Stimulated activated CD8-positive, alpha-beta memory T cell treated with anti-CD3 and anti-CD28 coated beads, Interleukin-12 subunit alpha, Interleukin-12 subunit beta, amount 100 ng/mL, for 24 hours (primary cell): ENCODE results near the gene ZCCHC7.
"Not testable (repeated sequence)": the region's sequence is repeated elsewhere in the genome, so short reads cannot be mapped to it uniquely, and the experiment has no call there.

ENCODE experiments used
- DNase-seq: peaks from one replicate; pipeline ENCODE4 v3.0.0-alpha.2; 2020; ENCODE audit errors: extremely low read depth

Gene ZCCHC7

DNA sequence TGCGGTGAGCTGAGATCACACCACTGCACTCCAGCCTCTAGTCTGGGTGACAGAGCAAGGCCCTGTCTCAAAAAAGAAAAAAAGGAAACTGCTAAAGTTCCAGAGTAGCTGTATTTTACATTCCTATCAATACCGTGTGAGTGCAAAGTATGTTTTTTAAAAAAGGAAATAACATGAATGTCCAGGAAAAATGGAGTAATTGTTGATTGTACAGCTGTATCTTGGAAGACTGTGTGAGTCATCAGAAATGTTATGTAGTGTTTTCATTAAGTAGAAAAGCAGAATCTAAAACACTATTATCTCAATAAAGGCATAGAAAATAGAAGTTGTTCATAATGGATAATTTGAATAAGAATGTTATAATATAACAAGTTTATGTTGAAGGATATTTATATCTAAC is 53.9 kb downstream of the ZCCHC7 start:
- no peak for DNase-seq

GRCh38 chr9:37178742-37179141 is 58.4 kb downstream of the ZCCHC7 start:
- no peak for DNase-seq

GRCh38 chr9:37179576-37179975 is 59.2 kb downstream of the ZCCHC7 start:
- no peak for DNase-seq

DNA sequence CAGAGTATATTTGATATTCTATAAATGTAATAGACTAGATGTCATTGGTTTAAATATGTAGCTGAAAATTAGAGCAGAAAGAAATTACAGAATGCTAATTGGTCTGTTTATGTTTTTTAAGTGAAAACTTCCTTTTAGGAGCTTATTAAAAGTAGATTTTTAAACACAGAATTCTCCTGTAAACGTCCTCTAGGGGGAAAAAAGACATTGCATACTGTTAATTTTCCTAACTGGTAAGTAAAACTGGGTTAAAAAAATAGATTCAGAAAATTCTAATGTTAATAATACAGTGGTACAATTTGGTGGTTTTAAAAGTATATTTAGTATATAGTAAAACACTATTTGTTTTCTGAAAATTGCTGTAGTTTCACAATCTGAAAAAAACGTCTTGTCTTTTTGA is 59.8 kb downstream of the ZCCHC7 start:
- DNase-seq, result no peak

DNA sequence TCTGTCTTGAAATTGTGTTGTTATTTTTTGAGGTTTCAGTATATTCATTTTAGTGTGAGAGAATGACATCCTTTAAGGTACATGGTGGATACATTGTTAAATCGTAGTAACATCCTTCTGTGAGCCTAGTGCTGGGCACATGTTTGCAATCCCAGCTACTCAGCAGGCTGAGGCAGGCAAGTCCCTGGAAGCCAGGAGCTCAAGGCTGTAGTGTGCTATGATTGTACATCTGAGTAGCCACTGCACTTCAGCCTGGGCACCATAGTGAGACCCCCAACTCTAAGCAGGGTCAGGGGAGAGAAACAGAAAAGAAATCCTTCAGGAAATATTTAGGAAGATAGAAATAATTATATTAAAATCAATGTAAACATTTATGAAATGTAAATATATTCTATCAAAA is 62.3 kb downstream of the ZCCHC7 start:
- no peak for DNase-seq

DNA sequence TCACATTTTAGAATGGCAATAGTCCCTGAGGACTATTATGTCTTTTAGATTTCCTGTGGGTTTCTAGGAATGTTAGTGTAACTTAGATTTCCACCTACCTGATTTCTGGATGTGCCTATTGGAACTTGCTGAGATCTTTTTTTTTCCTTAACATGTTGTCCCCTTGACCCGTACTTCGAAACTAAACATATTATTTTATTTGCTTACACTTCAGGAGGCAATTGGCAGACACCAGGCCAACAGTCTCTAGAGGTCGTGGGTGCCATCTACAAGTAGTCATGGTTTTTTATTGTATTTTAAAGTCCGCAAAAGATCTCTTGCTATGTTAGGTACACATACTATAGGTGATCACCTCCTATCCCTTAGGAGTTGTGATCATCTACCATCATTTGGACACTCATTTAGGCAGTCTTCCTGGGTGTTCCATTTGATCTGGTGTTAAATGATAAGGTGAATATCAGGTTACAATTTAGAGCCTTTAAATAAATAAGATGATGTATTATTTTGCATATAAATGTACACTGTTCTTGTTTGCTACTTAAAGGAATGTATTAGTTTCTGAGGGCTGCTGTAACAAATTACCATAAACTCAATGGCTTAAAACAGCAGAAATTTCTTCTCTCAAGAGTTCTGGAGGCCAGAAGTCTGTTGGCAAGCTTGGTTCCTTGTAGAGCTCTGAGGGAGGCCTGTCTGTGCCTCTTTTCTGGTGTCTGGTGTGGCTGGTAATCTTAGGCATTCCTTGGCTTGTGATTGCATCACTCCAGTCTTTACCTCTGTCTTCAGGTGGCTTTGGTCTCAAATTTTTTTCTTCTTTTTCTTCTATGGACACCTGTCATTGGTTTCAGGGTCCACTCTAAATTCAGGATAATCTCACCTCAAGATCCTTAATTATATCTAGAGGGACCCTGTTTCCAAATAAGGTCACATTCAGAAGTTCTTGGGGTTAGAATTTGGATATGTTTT is 64.8 kb downstream of the ZCCHC7 start:
- DNase-seq, result no peak

DNA sequence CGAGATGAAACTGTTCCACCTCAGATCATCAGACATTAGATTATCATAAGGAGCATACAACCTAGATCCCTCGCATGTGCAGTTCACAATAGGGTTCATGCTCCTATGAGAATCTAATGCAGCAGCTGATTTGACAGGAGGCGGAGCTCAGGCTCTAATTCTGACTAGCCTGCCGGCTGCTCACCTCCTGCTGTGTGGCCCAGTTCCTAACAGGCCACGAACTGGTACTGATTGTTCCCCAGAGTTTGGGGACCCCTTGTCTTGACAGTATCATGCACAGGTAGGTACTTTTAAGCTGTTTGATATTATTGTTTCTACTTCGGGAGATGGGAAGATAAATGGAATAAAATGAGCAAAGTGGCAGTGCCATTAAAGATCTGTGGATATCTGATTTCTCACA is 66.9 kb downstream of the ZCCHC7 start:
- DNase-seq, result no peak

DNA sequence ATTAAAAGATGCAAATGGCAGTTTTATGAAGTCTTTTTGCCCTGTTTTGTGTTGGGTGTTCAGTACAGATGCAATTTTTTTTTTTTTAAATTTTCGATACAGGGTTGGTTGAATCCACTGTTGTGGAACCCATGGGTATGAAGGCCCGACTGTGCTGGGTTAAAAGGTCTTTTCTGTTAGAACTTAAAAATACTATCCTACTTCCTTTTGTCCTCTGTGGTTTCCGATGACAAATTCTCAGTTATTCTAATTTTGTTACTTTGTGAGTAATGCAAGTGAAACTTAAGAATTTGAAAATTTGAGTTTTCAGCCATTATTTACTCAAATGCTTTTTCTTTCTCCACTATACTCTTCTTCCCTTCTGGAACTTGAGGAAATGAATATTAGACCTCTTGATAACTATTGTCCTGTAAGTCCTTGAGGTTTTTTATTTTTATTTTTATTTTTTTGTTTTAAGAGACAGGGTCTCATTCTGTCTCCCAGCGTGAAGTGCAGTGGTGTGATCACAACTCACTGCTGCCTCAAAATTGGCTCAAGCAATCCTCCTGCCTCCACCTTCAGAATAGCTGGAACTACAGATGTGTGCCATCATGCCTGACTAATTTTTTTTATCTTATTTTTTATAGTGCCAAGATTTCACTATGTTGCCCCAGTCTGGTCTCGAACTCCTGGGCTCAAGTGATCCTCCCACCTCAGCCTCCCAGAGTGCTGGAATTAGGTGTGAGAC is 67.5 kb downstream of the ZCCHC7 start:
- DNase-seq, result no peak

GRCh38 chr9:37190739-37191138 is 70.4 kb downstream of the ZCCHC7 start:
- not testable (repeated sequence) for DNase-seq

DNA sequence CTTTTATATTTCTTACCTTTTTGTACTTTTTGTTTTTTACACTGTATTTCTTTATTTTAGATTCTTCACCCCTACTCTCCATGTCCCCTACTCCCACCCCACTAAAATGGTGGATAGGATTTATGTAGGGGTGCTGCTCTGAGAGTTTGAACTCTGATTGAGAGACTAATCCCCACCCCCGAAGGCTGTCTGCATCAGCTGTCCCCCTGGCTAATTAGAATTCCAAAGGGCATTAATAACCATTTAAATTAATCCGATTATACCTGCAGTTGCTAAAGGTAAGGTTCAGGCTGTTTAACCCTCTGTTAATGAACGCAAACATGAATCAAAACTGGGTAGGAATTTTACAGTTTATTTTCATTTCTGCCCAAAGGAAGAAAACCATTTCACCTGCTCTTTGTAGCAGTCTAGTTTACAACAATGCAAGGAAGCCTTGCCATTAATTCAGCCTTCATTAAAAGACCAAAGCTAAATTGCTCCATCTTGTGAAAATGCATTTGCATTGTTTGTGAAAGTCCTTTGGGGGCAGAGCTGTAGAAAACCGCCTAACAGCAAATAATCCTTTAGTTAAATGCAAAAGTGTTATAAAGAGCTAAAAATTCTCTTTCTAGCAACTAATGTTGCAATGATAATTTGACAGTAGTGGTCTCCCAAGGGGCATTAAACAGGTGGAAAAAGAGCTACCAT is 71.2 kb downstream of the ZCCHC7 start:
- no peak for DNase-seq

DNA sequence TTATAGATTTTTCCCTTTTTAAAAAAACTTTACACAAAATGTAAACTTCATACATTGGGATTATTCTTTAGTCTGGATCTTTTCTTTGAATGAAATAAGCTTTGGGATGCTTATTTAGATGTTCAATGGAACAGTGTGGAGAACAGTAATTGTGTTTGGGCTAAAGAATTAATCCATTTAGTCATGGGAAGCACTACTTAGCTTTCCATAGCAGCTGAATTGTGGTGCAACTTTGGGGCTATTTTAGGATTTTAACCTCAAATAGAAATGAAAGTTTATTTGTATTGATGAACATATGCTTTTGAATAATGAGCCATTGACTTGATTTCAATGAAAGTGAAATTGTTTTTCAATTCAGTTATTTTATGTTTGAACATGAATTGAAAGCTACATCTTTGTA is 72.4 kb downstream of the ZCCHC7 start:
- no peak for DNase-seq

DNA sequence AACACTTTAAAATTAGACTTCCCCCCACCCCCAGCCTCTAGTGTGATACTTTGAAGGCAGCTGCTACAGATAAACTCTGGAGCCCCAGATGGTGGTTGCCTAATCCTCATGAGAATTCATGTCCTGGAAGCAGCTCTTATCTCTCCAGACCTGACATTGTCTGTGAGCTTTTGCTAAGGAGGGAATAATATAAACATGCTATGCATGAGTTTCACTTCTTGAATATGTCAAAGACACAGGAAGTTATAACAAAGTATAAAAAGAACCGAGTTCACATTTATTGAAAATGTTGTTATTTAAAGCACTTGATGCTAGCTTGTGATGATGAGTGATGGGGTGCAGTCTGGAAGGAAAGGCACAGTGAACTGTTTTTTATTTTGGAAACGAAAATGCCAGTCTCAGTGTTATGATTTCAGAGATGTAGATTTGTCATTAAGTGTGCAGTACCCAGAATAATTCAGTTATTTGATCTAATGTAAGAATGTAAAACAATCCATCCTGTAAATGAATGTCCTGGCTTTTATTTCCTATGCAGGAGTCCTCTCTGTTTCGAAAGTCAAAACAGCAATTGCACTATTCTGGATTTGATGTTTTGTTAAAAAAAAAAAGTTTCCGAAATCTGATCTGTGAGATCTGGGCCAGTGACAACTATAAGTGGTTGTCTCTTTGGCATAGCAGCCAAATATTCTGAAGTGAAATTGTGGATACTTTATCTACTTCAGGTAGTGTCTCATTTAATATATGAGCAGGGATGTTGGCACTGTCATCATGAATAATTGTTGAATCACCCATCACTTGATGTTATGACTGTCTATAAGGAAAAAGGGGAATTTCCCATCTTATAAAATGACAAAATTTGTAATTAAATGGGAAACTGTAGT is 77.0 kb downstream of the ZCCHC7 start:
- no peak for DNase-seq

DNA sequence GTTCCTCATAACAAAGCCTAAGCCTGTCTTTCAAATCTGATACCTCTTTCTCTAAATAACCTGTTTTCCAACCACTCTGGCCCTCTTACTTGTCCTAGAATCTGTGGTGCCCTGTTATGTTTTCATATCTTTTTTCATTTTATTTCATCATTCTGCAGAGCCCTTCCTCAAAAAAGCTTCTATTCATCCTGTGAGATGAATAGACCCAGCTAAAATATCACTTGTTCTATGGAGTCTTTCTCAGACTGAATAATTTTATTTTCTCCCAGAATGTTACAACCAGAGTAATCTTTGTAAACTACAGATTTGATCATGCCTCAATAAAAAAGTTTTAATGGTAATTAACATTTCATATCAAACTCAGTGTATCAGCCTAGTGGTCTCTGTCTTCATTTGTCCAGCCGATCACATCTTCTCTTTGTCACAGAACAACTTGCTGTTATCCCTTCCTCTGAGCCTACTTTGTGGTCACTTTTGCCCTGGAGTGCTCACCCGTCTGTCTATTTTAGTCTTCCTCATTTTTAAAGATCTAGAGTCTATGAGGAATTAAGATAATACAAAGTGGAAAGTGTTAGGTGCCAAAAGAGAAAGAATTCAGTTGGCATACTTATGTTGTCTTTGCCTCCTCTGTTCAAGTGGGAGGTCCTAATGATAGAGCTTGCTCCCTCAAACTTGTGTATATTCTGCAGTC is 77.8 kb downstream of the ZCCHC7 start:
- DNase-seq, result no peak

GRCh38 chr9:37198831-37199230 is 78.5 kb downstream of the ZCCHC7 start:
- DNase-seq, result no peak

GRCh38 chr9:37200433-37201005 is 80.1 kb downstream of the ZCCHC7 start:
- no peak for DNase-seq

- no peak for DNase-seq
These were observed 81.2 kb downstream of the ZCCHC7 start for GRCh38 chr9:37201581-37201980.

GRCh38 chr9:37202091-37202490 is 81.7 kb downstream of the ZCCHC7 start:
- no peak for DNase-seq

DNA sequence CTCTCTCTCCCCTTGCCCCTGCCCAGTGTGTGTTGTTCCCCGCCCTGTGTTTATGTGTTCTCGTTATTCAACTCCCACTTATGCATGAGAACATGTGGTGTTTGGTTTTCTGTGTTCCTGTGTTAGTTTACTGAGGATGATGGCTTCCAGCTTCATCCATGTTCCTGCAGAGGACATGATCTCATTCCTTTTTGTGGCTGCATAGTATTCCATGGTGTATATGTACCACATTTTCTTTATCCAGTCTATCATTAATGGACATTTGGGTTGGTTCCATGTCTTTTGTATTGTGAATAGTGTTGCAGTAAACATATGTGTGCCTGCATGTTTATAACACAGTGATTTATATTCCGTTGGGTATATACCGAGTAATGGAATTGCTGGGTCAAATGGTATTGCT is 83.1 kb downstream of the ZCCHC7 start:
- DNase-seq, result not testable (repeated sequence)

- DNase-seq, result no peak
These were observed 85.8 kb downstream of the ZCCHC7 start for GRCh38 chr9:37206121-37206620.
